CD4-positive, alpha-beta T cell treated with Interleukin-10 for 1 hour (primary cell): Measurements from ENCODE around the gene MPDU1.
"Not testable (repeated sequence)": the region's sequence is repeated elsewhere in the genome, so short reads cannot be mapped to it uniquely, and the experiment has no call there.

ENCODE experiments used
- DNase-seq: peaks from one replicate; pipeline ENCODE4 v3.0.0-alpha.2; 2020

The MPDU1 gene

DNA sequence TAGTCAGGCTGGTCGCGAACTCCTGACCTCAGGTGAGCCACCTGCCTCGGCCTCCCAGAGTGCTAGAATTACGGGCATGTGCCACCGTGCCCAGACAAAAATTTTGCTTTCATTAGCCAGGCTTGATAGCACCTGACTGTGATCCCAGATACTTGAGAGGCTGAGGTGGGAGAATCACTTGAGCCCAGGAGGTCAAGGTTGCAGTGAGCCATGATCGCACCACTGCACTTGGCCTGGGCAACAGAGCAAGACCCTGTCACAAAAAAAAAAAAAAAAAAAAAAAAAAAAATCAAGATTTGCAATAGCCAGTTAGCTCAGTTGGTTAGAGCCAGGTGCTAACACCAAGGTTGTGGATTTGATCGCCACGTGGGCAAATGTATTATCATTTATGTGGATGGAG is 37.2 kb downstream of the MPDU1 start:
- no peak for DNase-seq

DNA sequence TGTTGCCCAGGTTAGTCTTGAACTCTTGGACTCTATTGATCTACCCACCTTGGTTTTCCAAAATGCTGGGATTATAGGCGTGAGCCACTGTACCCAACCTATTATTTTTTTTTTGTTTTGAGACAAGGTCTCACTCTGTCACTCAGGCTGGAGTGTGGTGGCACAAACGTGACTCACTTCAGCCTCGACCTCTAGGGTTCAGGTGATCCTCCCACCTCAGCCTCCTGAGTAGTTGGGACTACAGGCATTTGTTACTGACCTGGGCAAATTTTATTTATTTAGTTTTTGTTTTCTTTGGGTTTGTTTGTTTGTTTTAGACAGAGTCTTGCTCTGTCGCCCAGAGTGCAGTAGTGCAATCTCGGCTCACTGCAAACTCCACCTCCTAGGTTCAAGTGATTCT is 40.0 kb downstream of the MPDU1 start:
- DNase-seq = no peak

DNA sequence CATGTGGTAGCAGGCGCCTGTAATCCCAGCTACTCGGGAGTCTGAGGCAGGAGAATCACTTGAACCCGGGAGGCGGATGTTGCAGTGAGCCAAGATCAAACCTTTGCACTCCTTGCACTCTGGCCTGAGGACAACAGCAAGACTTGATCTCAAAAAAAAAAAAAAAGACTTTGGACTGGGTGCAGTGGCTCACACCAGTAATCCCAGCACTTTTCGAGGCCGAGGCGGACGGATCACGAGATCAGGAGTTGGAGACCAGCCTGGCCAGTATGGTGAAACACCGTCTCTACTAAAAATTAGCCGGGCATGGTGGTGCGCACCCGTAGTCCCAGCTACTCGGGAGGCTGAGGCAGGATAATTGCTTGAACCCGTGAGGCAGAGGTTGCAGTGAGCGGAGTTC is 42.1 kb downstream of the MPDU1 start:
- not testable (repeated sequence) for DNase-seq

DNA sequence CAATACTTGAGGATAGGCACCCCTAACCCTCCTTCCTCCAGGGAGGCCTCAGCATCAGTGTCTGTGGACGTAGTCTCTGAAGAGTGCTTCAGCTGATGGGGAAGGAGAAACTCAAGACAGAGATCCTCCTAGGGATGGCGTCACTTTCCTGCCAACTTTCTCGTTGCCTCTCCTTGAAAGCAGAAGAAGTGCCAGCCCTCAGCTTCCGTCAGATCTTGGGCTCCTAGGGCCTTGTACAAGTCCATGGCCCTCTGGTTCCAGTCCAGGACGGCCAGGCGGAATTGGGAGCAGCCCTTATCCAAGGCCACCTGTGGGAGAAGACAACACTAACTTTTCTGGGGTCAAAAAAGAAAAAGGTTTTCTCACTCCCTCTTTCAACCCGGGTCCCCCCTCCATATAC is 42.7 kb downstream of the MPDU1 start:
- no peak for DNase-seq

DNA sequence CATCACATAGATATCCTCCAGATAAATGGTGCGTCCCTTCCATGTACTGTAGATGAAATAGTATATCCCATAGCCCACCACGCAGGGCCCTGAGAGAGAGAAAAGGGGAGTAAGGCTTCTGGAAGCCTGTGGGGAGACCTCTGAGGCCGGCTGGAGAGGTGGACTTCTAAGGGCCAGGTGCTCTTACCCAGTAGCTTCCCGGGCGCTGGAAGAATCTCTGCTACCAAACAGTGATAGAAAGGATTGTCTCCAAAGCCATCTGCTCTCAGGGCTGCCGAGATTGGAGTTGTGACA is 43.3 kb downstream of the MPDU1 start:
- DNase-seq = no peak

DNA sequence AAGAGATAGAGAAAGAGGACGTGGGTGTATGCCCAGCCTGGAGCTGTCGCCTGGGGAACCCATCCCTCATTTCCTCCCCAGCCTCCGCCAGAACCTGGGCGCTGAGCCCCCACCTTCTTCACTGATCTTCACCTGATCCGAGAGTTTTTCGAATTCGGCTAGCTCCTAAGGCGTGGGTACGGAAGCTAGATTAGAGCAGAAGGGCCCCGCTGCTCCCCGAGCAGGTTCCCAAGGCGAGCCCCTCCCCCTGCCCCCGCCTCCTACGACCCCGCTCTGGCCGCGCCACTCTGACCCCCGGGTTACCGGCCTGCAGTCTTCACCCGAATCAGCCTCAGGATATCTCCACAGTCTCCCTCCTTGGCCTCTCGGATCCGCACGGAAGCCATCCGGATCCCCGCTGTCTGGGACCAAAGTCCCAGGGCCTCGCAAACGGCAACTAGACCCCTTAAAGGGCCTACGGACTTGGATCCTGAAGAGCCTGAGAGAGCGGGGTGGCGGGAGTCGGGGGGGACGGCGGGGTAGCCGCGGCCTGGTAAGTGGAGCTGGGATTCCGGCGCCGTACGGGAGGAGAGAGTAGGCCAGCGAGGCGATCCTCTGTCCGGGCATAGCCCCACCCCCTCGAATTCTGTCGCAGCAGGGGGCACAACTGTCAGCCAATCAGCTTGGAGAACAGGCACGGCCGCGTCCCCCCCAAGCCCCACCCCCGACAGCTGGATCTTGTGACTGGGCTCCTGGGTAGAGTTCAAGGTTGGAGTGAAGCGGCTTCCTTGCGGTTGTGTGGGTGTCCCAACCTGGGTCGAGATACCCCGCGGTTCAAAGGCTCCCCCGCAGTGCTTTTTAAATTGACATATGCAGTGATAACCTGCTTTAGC is 43.8 kb downstream of the MPDU1 start, which contains the start of gene SAT2:
Gene SAT2 (minus strand): TSS at position 572 of the 872 bp plus-strand sequence. CDS start 186 bp downstream, at position 386.
- peak; percentile 91 for DNase-seq

DNA sequence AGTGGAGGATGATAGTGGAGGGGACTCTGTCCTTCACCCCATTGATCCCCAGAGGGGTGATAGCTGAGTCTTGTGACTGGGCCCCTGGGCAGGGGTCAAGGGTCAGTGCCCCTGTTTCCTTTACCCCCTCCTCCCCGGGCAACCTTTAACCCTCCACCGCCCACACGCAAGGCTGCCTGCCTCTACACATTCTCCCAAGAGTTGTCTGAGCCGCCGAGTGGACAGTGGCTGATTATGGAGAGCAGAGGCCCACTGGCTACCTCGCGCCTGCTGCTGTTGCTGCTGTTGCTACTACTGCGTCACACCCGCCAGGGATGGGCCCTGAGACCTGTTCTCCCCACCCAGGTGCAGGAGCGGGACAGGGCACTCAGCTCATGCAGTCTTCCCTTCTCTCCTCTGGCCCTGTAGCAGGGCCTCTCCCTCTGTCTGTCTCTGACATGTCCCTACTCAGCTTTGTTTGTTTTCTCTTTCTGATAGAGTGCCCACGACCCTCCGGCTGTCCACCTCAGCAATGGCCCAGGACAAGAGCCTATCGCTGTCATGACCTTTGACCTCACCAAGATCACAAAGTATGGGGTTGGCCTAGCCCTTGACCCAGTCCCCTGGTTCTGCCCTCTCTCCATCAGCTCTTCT is 46.4 kb downstream of the MPDU1 start, which contains the start of gene SHBG:
Gene SHBG (plus strand): TSS at position 197 of the 633 bp plus-strand sequence. CDS start 38 bp downstream, at position 235.
- DNase-seq = no peak

DNA sequence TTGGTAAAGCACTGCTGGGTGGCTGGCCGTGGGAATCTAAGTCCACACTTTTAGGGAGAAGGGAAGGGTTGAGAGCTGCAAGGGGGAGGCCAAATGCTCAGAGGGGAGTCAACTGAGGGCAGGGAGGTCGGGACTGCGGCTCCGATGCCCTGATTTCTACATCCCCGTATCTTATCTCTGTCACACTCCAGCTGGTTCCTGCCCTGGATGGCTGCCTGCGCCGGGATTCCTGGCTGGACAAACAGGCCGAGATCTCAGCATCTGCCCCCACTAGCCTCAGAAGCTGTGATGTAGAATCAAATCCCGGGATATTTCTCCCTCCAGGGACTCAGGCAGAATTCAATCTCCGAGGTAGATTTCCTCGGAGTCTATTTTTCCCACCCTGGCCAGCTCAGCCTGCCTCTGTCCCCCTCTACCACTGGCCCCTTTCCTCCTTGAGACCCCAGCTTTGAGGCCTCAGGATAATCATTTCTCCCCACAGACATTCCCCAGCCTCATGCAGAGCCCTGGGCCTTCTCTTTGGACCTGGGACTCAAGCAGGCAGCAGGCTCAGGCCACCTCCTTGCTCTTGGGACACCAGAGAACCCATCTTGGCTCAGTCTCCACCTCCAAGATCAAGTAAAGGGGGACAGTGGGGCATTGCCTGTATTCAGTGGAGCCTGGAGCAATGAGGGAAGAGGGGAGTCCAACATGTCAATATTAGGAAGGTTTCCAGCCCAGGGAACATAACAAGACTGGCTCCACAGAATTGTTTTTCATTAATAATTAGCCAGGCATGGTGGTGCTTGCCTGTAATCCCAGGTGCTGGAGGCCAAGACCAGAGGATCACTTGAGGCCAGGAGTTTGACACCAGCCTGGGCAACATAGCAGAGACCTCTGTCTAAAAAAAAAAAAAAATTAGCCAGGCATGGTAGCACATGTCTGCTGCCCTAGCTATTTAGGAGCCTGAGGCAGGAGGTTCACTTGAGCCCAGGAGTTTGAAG is 48.0 kb downstream of the MPDU1 start:
- no peak for DNase-seq

DNA sequence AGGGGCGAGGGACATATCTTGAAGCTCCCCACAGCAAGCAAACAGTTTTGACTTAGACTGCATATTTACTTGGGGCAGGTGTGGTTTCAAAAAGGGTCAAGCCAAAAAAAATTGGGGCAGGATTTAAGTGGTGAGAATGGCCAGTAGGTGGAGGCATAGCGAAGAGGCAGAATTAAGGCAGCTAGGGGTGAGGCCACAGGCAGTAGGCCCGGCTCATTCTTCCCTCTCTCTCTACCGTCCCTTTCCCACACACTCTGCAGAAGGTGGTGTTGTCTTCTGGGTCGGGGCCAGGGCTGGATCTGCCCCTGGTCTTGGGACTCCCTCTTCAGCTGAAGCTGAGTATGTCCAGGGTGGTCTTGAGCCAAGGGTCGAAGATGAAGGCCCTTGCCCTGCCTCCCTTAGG is 48.8 kb downstream of the MPDU1 start:
- peak; percentile 57 for DNase-seq

DNA sequence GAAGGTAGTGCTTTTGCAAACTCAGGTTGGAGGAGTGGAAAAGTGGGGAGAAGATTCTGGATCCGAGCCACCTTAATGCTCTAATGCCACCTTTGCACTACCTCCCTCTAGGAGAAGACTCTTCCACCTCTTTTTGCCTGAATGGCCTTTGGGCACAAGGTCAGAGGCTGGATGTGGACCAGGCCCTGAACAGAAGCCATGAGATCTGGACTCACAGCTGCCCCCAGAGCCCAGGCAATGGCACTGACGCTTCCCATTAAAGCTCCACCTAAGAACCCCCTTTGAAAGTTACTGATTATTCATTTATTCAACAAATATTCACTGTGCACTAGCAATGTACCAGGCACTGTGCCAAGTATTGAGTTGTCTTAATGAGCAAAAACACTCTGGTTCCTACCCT is 49.4 kb downstream of the MPDU1 start:
- DNase-seq = no peak

DNA sequence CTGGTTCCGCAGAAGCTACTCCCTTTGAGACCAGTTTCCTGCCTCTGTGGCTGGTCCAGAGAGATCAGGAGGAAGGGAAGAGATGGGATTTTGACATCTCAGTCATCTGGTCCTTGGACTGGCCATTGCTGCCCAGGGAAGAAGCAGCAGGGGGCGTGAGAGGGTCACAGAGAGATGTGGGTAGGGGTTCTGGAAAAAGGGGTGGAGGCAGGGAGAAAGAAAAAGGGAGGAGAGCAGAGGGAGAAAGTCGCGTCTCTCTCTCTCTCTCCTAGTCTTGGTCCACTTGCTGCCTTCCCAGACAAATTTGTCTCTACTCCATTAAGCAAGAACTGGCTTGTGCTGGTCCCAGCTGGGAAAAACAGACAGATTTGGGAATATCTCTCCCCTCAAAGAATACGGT is 50.7 kb downstream of the MPDU1 start:
- DNase-seq = no peak

DNA sequence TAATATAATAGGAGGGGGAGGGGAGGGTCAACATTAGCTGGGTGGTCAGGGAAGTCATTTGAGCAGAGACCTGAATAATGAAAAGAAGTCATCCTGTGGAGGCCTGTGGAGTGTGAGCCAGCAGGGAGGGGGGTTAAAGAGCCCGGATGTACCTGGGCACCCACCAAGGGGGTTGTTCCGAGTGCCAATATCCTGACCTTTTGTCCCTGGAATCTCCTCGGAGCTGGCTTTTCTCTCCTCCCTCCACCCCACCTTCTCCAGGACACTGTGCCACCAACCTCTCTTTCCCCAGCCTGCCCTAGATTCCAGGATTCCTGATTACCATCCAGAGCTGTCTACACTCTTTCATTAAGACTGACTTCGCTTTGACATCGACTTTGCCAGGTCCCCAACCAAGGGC is 52.5 kb downstream of the MPDU1 start:
- no peak for DNase-seq
